GM10248 (cell line): ENCODE data around the gene MT1A.

Experiments used
- CTCF ChIA-PET: fragments of 300-600 bp; sonication (Branson Sonifier 250); formaldehyde crosslinking; extraction: SDS; loops from one replicate; lab custom pipeline; 2021; ENCODE audit warnings: antibody characterized with exemption; lab: Yijun Ruan, JAX
- POLR2A ChIA-PET: fragments of 350-650 bp; sonication (Branson Sonifier 250); formaldehyde crosslinking; extraction: SDS; loops from one replicate; lab custom pipeline; 2020; ENCODE audit warnings: antibody characterized with exemption; lab: Yijun Ruan, JAX
- DNase-seq: peaks from one replicate; pipeline ENCODE4 v3.0.0; 2012; ENCODE audit errors: extremely low spot score
- TF ChIP-seq, protein P1 (sequence below): IDR thresholded peaks from 2 replicates; pipeline ENCODE4 v1.5.1; 2012; ENCODE audit warnings: mild to moderate bottlenecking, low read depth; ENCODE audit errors: extremely low read depth, missing control alignments, control extremely low read depth

MT1A gene

DNA sequence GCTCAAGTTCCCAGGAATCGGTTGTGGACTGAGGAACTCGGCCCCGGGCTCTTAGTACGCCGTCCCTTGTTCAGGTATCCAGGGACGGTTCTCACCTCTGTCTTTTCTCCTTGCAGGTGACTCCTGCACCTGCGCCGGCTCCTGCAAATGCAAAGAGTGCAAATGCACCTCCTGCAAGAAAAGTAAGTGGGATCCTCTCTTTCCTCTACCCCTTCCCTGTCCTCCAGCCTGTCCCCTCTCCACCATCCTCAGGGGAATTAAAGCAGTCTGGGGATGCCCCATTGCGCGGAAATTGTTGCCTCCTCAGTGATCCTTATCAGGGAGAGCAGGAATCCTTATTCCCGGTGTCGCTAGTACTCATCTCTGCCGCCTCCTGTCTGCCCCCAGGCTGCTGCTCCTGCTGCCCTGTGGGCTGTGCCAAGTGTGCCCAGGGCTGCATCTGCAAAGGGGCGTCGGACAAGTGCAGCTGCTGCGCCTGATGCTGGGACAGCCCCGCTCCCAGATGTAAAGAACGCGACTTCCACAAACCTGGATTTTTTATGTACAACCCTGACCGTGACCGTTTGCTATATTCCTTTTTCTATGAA lies 29.5 kb upstream of the MT1A start:
- no peak for DNase-seq
- ChIA-PET CTCF (interaction anchor here (0.7 to 3.5 kb wide), 6 partner anchors 8 to 93 kb away, joined by 3 to 15 read pairs (median 4); no protein-coding TSS in a partner anchor), POLR2A (interaction anchor here (1.4 kb wide), 1 partner anchor 74 kb away, joined by 5 read pairs; no protein-coding TSS in a partner anchor)
- TF ChIP-seq, protein P1, sequence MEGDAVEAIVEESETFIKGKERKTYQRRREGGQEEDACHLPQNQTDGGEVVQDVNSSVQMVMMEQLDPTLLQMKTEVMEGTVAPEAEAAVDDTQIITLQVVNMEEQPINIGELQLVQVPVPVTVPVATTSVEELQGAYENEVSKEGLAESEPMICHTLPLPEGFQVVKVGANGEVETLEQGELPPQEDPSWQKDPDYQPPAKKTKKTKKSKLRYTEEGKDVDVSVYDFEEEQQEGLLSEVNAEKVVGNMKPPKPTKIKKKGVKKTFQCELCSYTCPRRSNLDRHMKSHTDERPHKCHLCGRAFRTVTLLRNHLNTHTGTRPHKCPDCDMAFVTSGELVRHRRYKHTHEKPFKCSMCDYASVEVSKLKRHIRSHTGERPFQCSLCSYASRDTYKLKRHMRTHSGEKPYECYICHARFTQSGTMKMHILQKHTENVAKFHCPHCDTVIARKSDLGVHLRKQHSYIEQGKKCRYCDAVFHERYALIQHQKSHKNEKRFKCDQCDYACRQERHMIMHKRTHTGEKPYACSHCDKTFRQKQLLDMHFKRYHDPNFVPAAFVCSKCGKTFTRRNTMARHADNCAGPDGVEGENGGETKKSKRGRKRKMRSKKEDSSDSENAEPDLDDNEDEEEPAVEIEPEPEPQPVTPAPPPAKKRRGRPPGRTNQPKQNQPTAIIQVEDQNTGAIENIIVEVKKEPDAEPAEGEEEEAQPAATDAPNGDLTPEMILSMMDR: no peak

DNA sequence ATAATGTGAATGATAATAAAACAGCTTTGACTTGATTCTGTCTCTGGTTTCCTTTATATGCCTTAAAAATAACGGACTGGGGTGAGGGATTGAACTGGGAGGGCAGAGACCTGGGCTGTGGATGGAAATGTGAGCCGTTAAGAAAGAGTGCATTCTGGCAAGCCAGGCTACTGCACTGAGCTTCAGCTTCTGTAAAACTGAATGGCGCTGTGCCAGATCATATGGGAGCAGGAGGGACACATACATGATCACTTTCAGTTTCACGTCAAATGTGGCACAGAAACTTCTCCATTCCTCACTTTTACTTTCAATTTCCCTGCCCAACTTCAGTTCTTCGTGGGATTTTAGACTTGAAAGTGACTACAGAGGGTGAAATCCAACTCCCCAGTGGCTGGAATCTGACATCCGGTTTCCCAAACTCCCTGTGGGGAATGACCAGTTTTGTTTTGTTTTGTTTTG lies 29.0 kb upstream of the MT1A start:
- TF ChIP-seq, protein P1: no peak
- POLR2A ChIA-PET: no interaction called here
- CTCF ChIA-PET: interaction anchor here (1.0 to 3.5 kb wide), 4 partner anchors 8 to 93 kb away, joined by 3 to 15 read pairs (median 10); no protein-coding TSS in a partner anchor
- peak; percentile 77 for DNase-seq

DNA sequence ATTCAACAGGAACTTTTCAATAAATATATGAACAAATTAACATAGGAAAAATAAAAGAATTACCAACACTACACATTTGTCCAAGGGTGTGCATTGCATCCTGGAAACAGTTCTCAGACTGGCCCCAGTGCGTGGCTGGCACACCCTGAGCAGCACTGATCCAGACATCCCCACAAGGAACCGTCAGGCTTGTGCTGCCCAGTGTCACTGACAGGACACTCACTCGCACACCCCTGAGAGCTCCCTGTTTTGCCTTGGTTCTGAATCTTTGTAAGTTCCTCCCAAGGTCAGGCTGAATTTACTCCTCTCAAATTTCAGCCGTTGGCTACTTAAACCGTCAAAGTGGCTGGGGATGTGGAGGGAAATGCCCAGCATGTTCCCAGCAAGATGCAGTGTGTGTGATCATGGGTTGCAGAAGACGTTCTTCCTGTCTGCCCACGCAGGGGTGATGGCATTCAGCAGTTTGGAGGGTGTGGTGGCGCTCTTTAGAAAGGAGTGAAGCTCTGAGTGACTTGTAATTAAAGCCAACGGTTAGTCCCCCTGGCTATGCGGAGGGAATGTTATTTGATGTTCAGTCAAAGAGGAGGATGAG lies 28.4 kb upstream of the MT1A start:
- ChIA-PET POLR2A (no interaction called here), CTCF (interaction anchor here (1.0 to 3.5 kb wide), 4 partner anchors 9 to 92 kb away, joined by 3 to 15 read pairs (median 10); no protein-coding TSS in a partner anchor)
- TF ChIP-seq, protein P1: no peak
- no peak for DNase-seq

DNA sequence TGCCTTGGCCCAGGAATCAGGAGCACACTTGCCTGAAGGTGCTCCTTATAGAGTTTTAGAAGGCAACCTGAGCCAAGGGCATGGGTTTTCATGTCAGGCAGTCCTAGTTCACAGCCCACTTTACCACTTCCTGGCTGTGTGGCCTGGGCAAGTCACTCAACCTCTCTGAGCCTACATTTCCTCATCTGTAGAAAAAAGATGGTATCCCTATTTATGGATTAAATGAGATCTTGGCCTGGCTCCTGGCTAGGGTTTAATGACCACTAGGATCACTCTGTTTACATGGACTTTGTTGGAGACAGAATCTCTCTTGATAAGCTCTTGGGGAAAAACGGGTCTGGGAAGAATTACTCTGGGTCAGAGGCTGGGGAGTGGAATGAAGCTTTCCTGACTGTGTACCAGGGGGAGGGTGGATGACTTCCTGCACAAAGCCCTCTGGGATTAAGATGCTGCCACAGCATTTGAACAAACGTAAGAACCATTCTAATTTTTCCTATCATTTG lies 27.8 kb upstream of the MT1A start:
- TF ChIP-seq, protein P1: no peak
- no peak for DNase-seq
- ChIA-PET POLR2A (no interaction called here), CTCF (interaction anchor here (1.1 to 3.5 kb wide), 5 partner anchors 10 to 91 kb away, joined by 4 to 15 read pairs (median 7); no protein-coding TSS in a partner anchor)

DNA sequence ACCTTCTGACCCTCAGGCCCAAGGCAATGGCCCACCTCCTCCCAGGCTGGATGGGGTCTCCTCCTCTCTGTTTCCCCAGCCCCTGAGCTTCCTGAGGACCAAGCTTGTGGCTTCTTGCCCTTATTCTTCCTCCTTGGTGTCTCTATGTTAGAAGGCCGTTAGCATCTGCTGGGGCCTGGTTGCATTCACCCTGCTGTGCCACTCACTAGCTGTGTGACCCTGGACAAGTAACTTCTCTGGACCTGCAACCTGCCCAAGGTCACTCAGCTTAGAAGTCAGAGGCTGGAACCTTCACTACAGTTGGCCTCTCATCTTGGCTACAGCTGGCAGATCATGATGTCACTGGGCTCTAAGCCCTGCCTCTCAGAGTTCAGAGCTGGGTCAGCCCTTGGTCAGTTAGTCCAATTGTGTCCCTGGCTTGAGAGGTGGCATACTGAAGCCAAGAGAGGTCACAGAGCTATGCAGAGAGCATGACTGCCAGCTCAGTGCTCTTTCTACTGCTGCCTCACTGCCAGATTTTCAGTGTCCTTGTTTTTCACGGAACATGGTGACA lies 27.1 kb upstream of the MT1A start:
- TF ChIP-seq, protein P1: no peak
- no peak for DNase-seq
- ChIA-PET POLR2A (no interaction called here), CTCF (interaction anchor here (1.1 to 3.5 kb wide), 4 partner anchors 10 to 91 kb away, joined by 4 to 15 read pairs (median 10); no protein-coding TSS in a partner anchor)

DNA sequence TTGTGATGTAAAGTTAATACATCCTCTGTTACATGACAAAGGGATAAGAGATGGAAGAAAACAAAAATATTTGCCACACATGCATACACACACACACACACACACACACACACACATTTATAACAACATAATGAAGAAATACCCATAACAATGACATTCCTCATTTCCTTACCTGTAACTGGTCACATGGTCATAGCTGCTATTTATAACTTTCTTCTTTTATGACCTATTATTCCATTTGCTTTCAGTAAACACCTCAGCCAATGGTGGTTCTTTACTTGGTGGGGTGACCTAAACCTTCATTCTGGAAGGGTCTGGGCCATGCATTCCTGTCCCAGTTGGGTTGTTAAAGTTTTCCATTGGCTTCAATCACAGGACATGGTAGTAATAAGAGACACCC lies 24.8 kb upstream of the MT1A start:
- ChIA-PET POLR2A (no interaction called here), CTCF (interaction anchor here (1.1 to 1.4 kb wide), 3 partner anchors 10 to 37 kb away, joined by 4 to 9 read pairs (median 6); no protein-coding TSS in a partner anchor)
- TF ChIP-seq, protein P1: no peak
- DNase-seq: no peak
